ENCODE measurements around the gene DOCK4.

GRCh38 chr7:112190120-112190519, 16.1 kb downstream of the DOCK4 start:
- no peak for TF ChIP-seq POLR2A (IDR thresholded peaks at IDR 0.05)
- TF ChIP-seq CTCF (IDR thresholded peaks at IDR 0.05), result no peak

All from thyroid gland (tissue), 4 donors.